Adrenal gland (tissue), 5 donors: ENCODE data around the gene KIF26A.

ENCODE experiments used
- POLR2A ChIP-seq, 2 donors: fragments of 450-650 bp; IDR thresholded peaks; one replicate each; pipeline ENCODE4 v1.6.1; 2017; ENCODE audit warnings: antibody characterized with exemption in 2 of 2, mild to moderate bottlenecking in 2 of 2, moderate library complexity in 1 of 2
- TF ChIP-seq, protein P1 (sequence below), 6 experiments: fragments of 450-650 bp in 4 of 6; fragments of 200-600 bp in 2 of 6; sonication (generic) in 1 of 6; IDR thresholded peaks; 1 replicate in 5 of 6; 2 replicates in 1 of 6; pipeline versions ENCODE4 v1.5.1 to v1.8.0; 2016 to 2021; ENCODE audit warnings: antibody characterized with exemption in 6 of 6, mild to moderate bottlenecking in 2 of 6, moderate library complexity in 1 of 6
- donor health status: DM: no; HTN: no; CAD: no.

DNA sequence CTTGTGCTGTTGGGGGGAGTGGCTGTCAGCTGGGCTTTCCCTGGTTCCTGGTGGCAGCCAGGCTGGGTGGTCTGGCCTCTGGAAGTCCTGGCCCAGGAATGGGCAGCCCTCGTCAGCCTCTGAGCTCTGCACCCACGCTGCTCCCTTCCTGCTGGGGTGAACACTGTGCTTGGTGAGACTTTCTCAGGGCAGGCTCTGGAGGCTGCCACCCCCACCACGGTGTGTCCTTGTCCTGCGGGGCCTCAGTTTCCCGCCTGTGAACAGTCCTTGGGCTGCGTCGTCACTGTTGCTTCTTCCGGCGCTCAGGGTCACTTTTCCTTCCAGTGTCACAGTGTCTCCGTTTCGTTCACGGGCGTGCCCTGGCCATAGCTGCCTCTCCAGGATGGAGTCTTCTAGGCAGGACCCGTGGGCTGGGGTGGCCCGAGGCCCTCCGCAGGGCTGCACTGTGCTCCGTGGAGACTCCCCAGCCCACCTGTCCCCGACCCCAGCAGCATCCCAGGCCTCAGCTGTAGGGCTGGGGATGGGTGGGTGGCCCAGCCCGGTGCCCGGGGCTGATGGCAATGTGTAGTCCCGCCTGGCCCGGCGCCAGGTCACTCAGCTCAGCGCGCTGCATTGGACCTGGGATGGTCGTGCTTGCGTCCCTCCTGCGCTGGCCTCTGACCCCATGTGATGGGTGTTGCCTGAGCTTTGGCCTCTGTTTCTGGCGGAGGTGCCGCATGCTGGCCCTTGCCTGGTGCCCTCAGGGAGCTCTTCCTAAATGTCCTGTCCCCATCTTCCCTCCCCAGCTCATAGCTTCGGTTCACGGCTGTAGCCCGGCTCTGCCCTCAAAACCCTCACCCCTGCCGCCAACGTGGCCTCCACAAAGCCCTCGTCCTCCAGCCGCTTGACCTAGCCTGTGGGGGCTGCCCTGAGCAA is 6.8 kb downstream of the KIF26A start:
- TF ChIP-seq, protein P1, sequence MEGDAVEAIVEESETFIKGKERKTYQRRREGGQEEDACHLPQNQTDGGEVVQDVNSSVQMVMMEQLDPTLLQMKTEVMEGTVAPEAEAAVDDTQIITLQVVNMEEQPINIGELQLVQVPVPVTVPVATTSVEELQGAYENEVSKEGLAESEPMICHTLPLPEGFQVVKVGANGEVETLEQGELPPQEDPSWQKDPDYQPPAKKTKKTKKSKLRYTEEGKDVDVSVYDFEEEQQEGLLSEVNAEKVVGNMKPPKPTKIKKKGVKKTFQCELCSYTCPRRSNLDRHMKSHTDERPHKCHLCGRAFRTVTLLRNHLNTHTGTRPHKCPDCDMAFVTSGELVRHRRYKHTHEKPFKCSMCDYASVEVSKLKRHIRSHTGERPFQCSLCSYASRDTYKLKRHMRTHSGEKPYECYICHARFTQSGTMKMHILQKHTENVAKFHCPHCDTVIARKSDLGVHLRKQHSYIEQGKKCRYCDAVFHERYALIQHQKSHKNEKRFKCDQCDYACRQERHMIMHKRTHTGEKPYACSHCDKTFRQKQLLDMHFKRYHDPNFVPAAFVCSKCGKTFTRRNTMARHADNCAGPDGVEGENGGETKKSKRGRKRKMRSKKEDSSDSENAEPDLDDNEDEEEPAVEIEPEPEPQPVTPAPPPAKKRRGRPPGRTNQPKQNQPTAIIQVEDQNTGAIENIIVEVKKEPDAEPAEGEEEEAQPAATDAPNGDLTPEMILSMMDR (IDR thresholded peaks at IDR 0.05), result no peak
- no peak for TF ChIP-seq POLR2A (IDR thresholded peaks at IDR 0.05)
